GM19239 (cell line): ENCODE measurements around the gene SLMAP.
"Not testable (repeated sequence)": the region's sequence is repeated elsewhere in the genome, so short reads cannot be mapped to it uniquely, and the experiment has no call there.

Experiments used
- DNase-seq: peaks from one replicate; pipeline ENCODE4 v3.0.0; 2011; ENCODE audit warnings: low spot score; ENCODE audit not compliant: insufficient read length
- FAIRE-seq: peaks from 2 replicates; lab custom pipeline; 2011; peaks lifted over from hg19 to GRCh38; lab: Jason Lieb, UNC

The SLMAP gene

GRCh38 chr3:57872606-57873005 is 116.5 kb downstream of the SLMAP start:
- FAIRE-seq (no peak), DNase-seq (no peak)

GRCh38 chr3:57876632-57877031 is 120.5 kb downstream of the SLMAP start:
- FAIRE-seq: no peak
- DNase-seq: no peak

GRCh38 chr3:57877116-57877515 is 121.0 kb downstream of the SLMAP start:
- FAIRE-seq (no peak), DNase-seq (no peak)

- not testable (repeated sequence) for FAIRE-seq, DNase-seq
Observed at GRCh38 chr3:57884436-57884835, 128.3 kb downstream of the SLMAP start.

GRCh38 chr3:57889807-57890206 is 133.7 kb downstream of the SLMAP start:
- DNase-seq: no peak
- FAIRE-seq: no peak

- DNase-seq (no peak), FAIRE-seq (peak; percentile 40)
Observed at GRCh38 chr3:57890874-57891273, 134.8 kb downstream of the SLMAP start.

GRCh38 chr3:57892423-57892822 is 136.3 kb downstream of the SLMAP start:
- DNase-seq (no peak), FAIRE-seq (peak; percentile 52)

- DNase-seq (no peak), FAIRE-seq (no peak)
Observed at GRCh38 chr3:57893156-57893555, 137.0 kb downstream of the SLMAP start.

- no peak for DNase-seq
- no peak for FAIRE-seq
Observed at GRCh38 chr3:57893668-57894067, 137.6 kb downstream of the SLMAP start.

GRCh38 chr3:57896031-57896430 is 139.9 kb downstream of the SLMAP start:
- FAIRE-seq (no peak), DNase-seq (no peak)

- no peak for DNase-seq
Observed at GRCh38 chr3:57896691-57897090, 140.6 kb downstream of the SLMAP start.

GRCh38 chr3:57900786-57901185 is 144.7 kb downstream of the SLMAP start:
- no peak for DNase-seq
- FAIRE-seq: no peak

More at GRCh38 chr3:57896691-57897090, 140.6 kb downstream of the SLMAP start:
- FAIRE-seq: no peak

GRCh38 chr3:57903124-57903890 is 147.2 kb downstream of the SLMAP start:
- no peak for FAIRE-seq
- no peak for DNase-seq

GRCh38 chr3:57910990-57911389 is 154.9 kb downstream of the SLMAP start:
- FAIRE-seq: peak; percentile 85
- no peak for DNase-seq

- no peak for FAIRE-seq
- no peak for DNase-seq
Observed at GRCh38 chr3:57911593-57911992, 155.5 kb downstream of the SLMAP start.

- no peak for FAIRE-seq
- DNase-seq: no peak
Observed at GRCh38 chr3:57917601-57918000, 161.5 kb downstream of the SLMAP start.

GRCh38 chr3:57918123-57918837 is 162.2 kb downstream of the SLMAP start:
- DNase-seq (no peak), FAIRE-seq (no peak)

GRCh38 chr3:57919987-57920386 is 163.9 kb downstream of the SLMAP start:
- no peak for FAIRE-seq
- DNase-seq: no peak

- FAIRE-seq (no peak), DNase-seq (no peak)
Observed at GRCh38 chr3:57923101-57923500, 167.0 kb downstream of the SLMAP start.

GRCh38 chr3:57923752-57924151 is 167.6 kb downstream of the SLMAP start:
- FAIRE-seq: no peak
- no peak for DNase-seq

- FAIRE-seq (no peak), DNase-seq (no peak)
Observed at GRCh38 chr3:57927166-57927565, 171.1 kb downstream of the SLMAP start.

GRCh38 chr3:57927916-57928315 is 171.8 kb downstream of the SLMAP start:
- DNase-seq (no peak), FAIRE-seq (no peak)
